ENCODE measurements around the gene ITPKB.

The ITPKB gene

GRCh38 chr1:226629210-226629895 is 109.7 kb downstream of the ITPKB start:
- no peak overlapping the region for H3K4me3 ChIP-seq (ENCODE audit: control insufficient read depth, low read depth, low read length)
- TF ChIP-seq, protein P1, sequence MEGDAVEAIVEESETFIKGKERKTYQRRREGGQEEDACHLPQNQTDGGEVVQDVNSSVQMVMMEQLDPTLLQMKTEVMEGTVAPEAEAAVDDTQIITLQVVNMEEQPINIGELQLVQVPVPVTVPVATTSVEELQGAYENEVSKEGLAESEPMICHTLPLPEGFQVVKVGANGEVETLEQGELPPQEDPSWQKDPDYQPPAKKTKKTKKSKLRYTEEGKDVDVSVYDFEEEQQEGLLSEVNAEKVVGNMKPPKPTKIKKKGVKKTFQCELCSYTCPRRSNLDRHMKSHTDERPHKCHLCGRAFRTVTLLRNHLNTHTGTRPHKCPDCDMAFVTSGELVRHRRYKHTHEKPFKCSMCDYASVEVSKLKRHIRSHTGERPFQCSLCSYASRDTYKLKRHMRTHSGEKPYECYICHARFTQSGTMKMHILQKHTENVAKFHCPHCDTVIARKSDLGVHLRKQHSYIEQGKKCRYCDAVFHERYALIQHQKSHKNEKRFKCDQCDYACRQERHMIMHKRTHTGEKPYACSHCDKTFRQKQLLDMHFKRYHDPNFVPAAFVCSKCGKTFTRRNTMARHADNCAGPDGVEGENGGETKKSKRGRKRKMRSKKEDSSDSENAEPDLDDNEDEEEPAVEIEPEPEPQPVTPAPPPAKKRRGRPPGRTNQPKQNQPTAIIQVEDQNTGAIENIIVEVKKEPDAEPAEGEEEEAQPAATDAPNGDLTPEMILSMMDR (IDR thresholded peaks at IDR 0.05; ENCODE audit: control insufficient read depth, insufficient read depth, low read depth, low read length, missing control alignments): no peak
- no peak for DNase-seq (ENCODE audit: low read depth)

GRCh38 chr1:226628612-226629155 is 110.4 kb downstream of the ITPKB start:
- H3K4me3 ChIP-seq (ENCODE audit: control insufficient read depth, low read depth, low read length): no peak overlapping the region
- TF ChIP-seq, protein P1 (IDR thresholded peaks at IDR 0.05; ENCODE audit: control insufficient read depth, insufficient read depth, low read depth, low read length, missing control alignments): no peak
- DNase-seq (ENCODE audit: low read depth): no peak

GRCh38 chr1:226627924-226628611 is 111.0 kb downstream of the ITPKB start:
- no peak overlapping the region for H3K4me3 ChIP-seq (ENCODE audit: control insufficient read depth, low read depth, low read length)
- no peak for DNase-seq (ENCODE audit: low read depth)
- TF ChIP-seq, protein P1 (IDR thresholded peaks at IDR 0.05; ENCODE audit: control insufficient read depth, insufficient read depth, low read depth, low read length, missing control alignments): no peak

DNA sequence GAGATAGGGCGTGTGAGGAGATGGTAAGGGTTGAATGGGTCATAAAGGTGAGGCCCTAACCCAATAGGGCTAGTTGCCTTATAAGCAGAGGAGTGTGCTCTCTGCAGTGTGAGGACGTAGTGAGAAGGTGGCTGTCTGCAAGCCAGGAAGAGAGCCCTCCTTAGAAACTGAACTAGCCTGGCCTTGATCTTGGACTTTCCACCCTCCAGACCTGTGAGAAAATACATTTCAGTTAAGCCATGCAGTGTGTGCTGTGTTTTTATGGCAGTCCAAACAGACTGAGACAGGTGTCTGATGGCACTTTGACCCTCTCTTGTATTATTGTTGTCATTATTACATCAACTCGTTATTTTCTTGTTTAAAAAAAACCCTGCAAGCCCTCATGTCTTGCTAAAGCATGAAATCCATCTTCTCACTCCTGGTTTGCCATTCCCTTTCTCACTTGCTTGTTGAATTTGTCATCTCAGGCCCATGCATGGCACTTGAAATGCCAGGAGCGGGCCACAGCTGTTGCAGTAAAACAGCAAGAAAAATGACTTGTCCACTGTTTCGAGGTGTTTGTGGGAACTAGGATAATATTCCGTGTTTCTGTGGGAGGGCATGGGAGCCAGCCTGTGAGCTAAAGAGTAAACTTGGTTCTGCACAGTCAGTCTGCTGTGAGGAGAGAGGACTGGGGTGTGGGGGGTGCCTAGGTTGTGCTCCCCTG is 111.9 kb downstream of the ITPKB start:
- TF ChIP-seq, protein P1 (IDR thresholded peaks at IDR 0.05; ENCODE audit: control insufficient read depth, insufficient read depth, low read depth, low read length, missing control alignments): no peak
- no peak for DNase-seq (ENCODE audit: low read depth)
- no peak overlapping the region for H3K4me3 ChIP-seq (ENCODE audit: control insufficient read depth, low read depth, low read length)

- TF ChIP-seq, protein P1 (IDR thresholded peaks at IDR 0.05; ENCODE audit: control insufficient read depth, insufficient read depth, low read depth, low read length, missing control alignments): peak; percentile 96
- DNase-seq (ENCODE audit: low read depth): no peak
- H3K4me3 ChIP-seq (ENCODE audit: control insufficient read depth, low read depth, low read length): no peak overlapping the region
Measured at GRCh38 chr1:226626577-226626956, 112.5 kb downstream of the ITPKB start.

- no peak for DNase-seq (ENCODE audit: low read depth)
- H3K4me3 ChIP-seq (ENCODE audit: control insufficient read depth, low read depth, low read length): no peak overlapping the region
- TF ChIP-seq, protein P1 (IDR thresholded peaks at IDR 0.05; ENCODE audit: control insufficient read depth, insufficient read depth, low read depth, low read length, missing control alignments): no peak
Measured at GRCh38 chr1:226625832-226626576, 113.1 kb downstream of the ITPKB start.
